Neuronal stem cell (in vitro differentiated cells): ENCODE results near the gene EYS.
A peak's percentile ranks its signal among the peaks of the same experiment; 100 is the strongest.
"Not testable (repeated sequence)": the region's sequence is repeated elsewhere in the genome, so short reads cannot be mapped to it uniquely, and the experiment has no call there.

Source experiments
- DNase-seq: peaks from one replicate; pipeline ENCODE4 v3.0.0-alpha.2; 2013; ENCODE audit warnings: low spot score
- H2AFZ ChIP-seq: one replicate; pipeline ENCODE4 v1.6.1; 2013; ENCODE audit warnings: mild to moderate bottlenecking, low read length, inconsistent platforms
- H2AK5ac ChIP-seq: 2 replicates; pipeline ENCODE4 v1.6.1; 2013; ENCODE audit warnings: low read depth, mild to moderate bottlenecking, inconsistent platforms, low read length, moderate library complexity, mixed read lengths
- H2BK120ac ChIP-seq: 2 replicates; pipeline ENCODE4 v1.6.1; 2013; ENCODE audit warnings: low read depth, mild to moderate bottlenecking, inconsistent platforms, low read length, moderate library complexity, mixed read lengths
- H2BK12ac ChIP-seq: one replicate; pipeline ENCODE4 v1.6.1; 2013; ENCODE audit warnings: low read length, inconsistent platforms
- H2BK15ac ChIP-seq: 2 replicates; pipeline ENCODE4 v1.6.1; 2013; ENCODE audit warnings: mild to moderate bottlenecking, low read length, inconsistent platforms, mixed read lengths
- H2BK5ac ChIP-seq: one replicate; pipeline ENCODE4 v1.6.1; 2013; ENCODE audit warnings: inconsistent platforms, mild to moderate bottlenecking, low read length, moderate library complexity
- H3K14ac ChIP-seq: one replicate; pipeline ENCODE4 v1.6.1; 2013; ENCODE audit warnings: low read length, inconsistent platforms
- H3K18ac ChIP-seq: 2 replicates; pipeline ENCODE4 v1.6.1; 2013; ENCODE audit warnings: low read length, inconsistent platforms
- H3K23ac ChIP-seq: 2 replicates; pipeline ENCODE4 v1.6.1; 2013; ENCODE audit warnings: low read depth, mild to moderate bottlenecking, mixed read lengths, low read length, inconsistent platforms; ENCODE audit not compliant: poor library complexity
- H3K27ac ChIP-seq: replicated peaks from 3 replicates; pipeline ENCODE4 v1.5.1; 2013; ENCODE audit warnings: low read length, inconsistent platforms
- H3K27me3 ChIP-seq, 3 experiments: 2 replicates each; pipeline ENCODE4 v1.6.1; 2013; ENCODE audit warnings: low read length in 3 of 3, mild to moderate bottlenecking in 2 of 3, inconsistent platforms in 1 of 3, low read depth in 1 of 3, mixed read lengths in 1 of 3, moderate library complexity in 1 of 3; ENCODE audit not compliant: control insufficient read depth in 3 of 3, insufficient read depth in 3 of 3
- H3K36me3 ChIP-seq, 2 donors: replicated peaks in 1 of 2; 2 replicates each; pipeline ENCODE4 v1.6.1; 2013; ENCODE audit warnings: low read length in 2 of 2; ENCODE audit not compliant: control insufficient read depth in 2 of 2, insufficient read depth in 2 of 2
- H3K4ac ChIP-seq: 2 replicates; pipeline ENCODE4 v1.6.1; 2013; ENCODE audit warnings: inconsistent platforms, mild to moderate bottlenecking, low read length, moderate library complexity
- H3K4me1 ChIP-seq, 2 donors: 1 replicate in 1 of 2; 2 replicates in 1 of 2; pipeline ENCODE4 v1.6.1; 2013; ENCODE audit warnings: low read length in 2 of 2, low read depth in 1 of 2; ENCODE audit not compliant: control insufficient read depth in 2 of 2, insufficient read depth in 1 of 2
- H3K4me2 ChIP-seq: one replicate; pipeline ENCODE4 v1.6.1; 2013; ENCODE audit warnings: mild to moderate bottlenecking, low read length, inconsistent platforms; ENCODE audit not compliant: insufficient read depth, poor library complexity, severe bottlenecking
- H3K4me3 ChIP-seq, 2 donors: 2 replicates each; pipeline ENCODE4 v1.5.1; 2013; ENCODE audit warnings: low read length in 2 of 2, mild to moderate bottlenecking in 2 of 2, inconsistent platforms in 1 of 2, moderate library complexity in 1 of 2
- H3K79me1 ChIP-seq: one replicate; pipeline ENCODE4 v1.6.1; 2013; ENCODE audit warnings: low read depth, mild to moderate bottlenecking, inconsistent platforms, low read length, moderate library complexity
- H3K9ac ChIP-seq: one replicate; pipeline ENCODE4 v1.6.1; 2013; ENCODE audit warnings: mild to moderate bottlenecking, low read depth, low read length, inconsistent platforms; ENCODE audit not compliant: poor library complexity
- H3K9me3 ChIP-seq, 2 donors: replicated peaks in 1 of 2; 2 replicates each; pipeline versions ENCODE3 to v1.6.1; 2013; ENCODE audit warnings: low read length in 2 of 2, mild to moderate bottlenecking in 2 of 2, inconsistent platforms in 1 of 2, low read depth in 1 of 2, mixed read lengths in 1 of 2, moderate library complexity in 1 of 2; ENCODE audit not compliant: control insufficient read depth in 2 of 2, insufficient read depth in 1 of 2
- H4K8ac ChIP-seq: one replicate; pipeline ENCODE4 v1.6.1; 2013; ENCODE audit warnings: low read depth, mild to moderate bottlenecking, inconsistent platforms, low read length, moderate library complexity
- H4K91ac ChIP-seq: one replicate; pipeline ENCODE4 v1.6.1; 2013; ENCODE audit warnings: low read length, low read depth, mild to moderate bottlenecking, inconsistent platforms; ENCODE audit not compliant: poor library complexity
- WGBS, 2 donors: extraction: QIAGEN DNeasy Blood & Tissue Kit; methylation state at CpG; one replicate each; pipeline ENCODE4 v1.1.7; 2013; ENCODE audit warnings: missing lambda C conversion rate in 2 of 2, mixed read lengths in 1 of 2; ENCODE audit not compliant: insufficient read length in 2 of 2, insufficient replicate concordance in 1 of 2; ENCODE audit errors: extremely low coverage in 2 of 2; 5-methylcytosine and 5-hydroxymethylcytosine counted together

EYS gene

GRCh38 chr6:63935732-63936131, 1771.3 kb downstream of the EYS start:
- Histone ChIP-seq H3K4me1 (peaks cover 0 to 2% of the 10 kb centered on the region in 2 donors), H3K27me3 (no peaks in the 10 kb centered on the region), H3K14ac (no peak overlapping the region), H3K9ac (no peak overlapping the region), H3K4ac (no peak overlapping the region), H3K27ac (no peak overlapping the region), H2BK12ac (no peak overlapping the region), H3K23ac (no peak overlapping the region), H3K79me1 (no peaks in the 10 kb centered on the region), H4K91ac (no peak overlapping the region), H2BK120ac (no peak overlapping the region), H3K18ac (no peak overlapping the region), H3K4me2 (no peak overlapping the region), H4K8ac (no peak overlapping the region), H3K4me3 (no peak overlapping the region), H3K9me3 (peaks cover 0 to 6% of the 10 kb centered on the region in 2 donors), H2AFZ (no peak overlapping the region), H3K36me3 (no peaks in the 10 kb centered on the region), H2BK5ac (no peak overlapping the region), H2AK5ac (no peak overlapping the region), H2BK15ac (no peak overlapping the region)
- no peak for DNase-seq

GRCh38 chr6:63933948-63934347, 1773.1 kb downstream of the EYS start:
- not testable (repeated sequence) for H2BK5ac ChIP-seq, H2AFZ ChIP-seq, H3K36me3 ChIP-seq, H3K4me2 ChIP-seq, H3K18ac ChIP-seq, DNase-seq, H3K27ac ChIP-seq, H4K8ac ChIP-seq, H2BK12ac ChIP-seq, H3K23ac ChIP-seq, H4K91ac ChIP-seq, H3K9me3 ChIP-seq, H3K27me3 ChIP-seq, H3K9ac ChIP-seq, H2AK5ac ChIP-seq, H2BK15ac ChIP-seq, H3K4me1 ChIP-seq, H3K4ac ChIP-seq, H2BK120ac ChIP-seq, H3K79me1 ChIP-seq, H3K14ac ChIP-seq, H3K4me3 ChIP-seq
- WGBS, 2 donors: no CpG with 5 or more reads among the region's 4 CpGs

- no peak overlapping the region for H3K4me3 ChIP-seq
- no peaks in the 10 kb centered on the region for H3K9me3 ChIP-seq
- no peak overlapping the region for H2BK15ac ChIP-seq
- no peak overlapping the region for H3K14ac ChIP-seq
- no peak overlapping the region for H3K9ac ChIP-seq
- H3K27me3 ChIP-seq: no peaks in the 10 kb centered on the region
- no peak overlapping the region for H3K18ac ChIP-seq
- no peak overlapping the region for H4K8ac ChIP-seq
- H3K4me1 ChIP-seq: peaks cover 0 to 1% of the 10 kb centered on the region in 2 donors
- H2AK5ac ChIP-seq: no peak overlapping the region
- no peak overlapping the region for H2BK5ac ChIP-seq
- no peak overlapping the region for H4K91ac ChIP-seq
- H3K4ac ChIP-seq: no peak overlapping the region
- no peaks in the 10 kb centered on the region for H3K79me1 ChIP-seq
- H3K4me2 ChIP-seq: no peak overlapping the region
- no peak overlapping the region for H2BK12ac ChIP-seq
- H2BK120ac ChIP-seq: no peak overlapping the region
- H3K27ac ChIP-seq: no peak overlapping the region
- H3K36me3 ChIP-seq: no peaks in the 10 kb centered on the region
- no peak for DNase-seq
- H3K23ac ChIP-seq: no peak overlapping the region
- no peak overlapping the region for H2AFZ ChIP-seq
Measured at GRCh38 chr6:63930848-63931247, 1776.2 kb downstream of the EYS start.

GRCh38 chr6:63929111-63929510, 1777.9 kb downstream of the EYS start:
- H3K4me1 ChIP-seq: peaks cover 0 to 1% of the 10 kb centered on the region in 2 donors
- peak overlapping the region; percentile 34 for H3K27ac ChIP-seq
- DNase-seq: no peak
- no peak overlapping the region for H4K8ac ChIP-seq
- no peak overlapping the region for H2BK15ac ChIP-seq
- H3K18ac ChIP-seq: no peak overlapping the region
- H3K27me3 ChIP-seq: no peaks in the 10 kb centered on the region
- no CpG with 5 or more reads among the region's 2 CpGs for WGBS, 2 donors
- peak overlapping the region; percentile 14 for H2AFZ ChIP-seq
- no peak overlapping the region for H3K9ac ChIP-seq
- H2BK120ac ChIP-seq: no peak overlapping the region
- H2BK5ac ChIP-seq: no peak overlapping the region
- H3K4me2 ChIP-seq: no peak overlapping the region
- no peak overlapping the region for H3K4ac ChIP-seq
- no peak overlapping the region for H3K4me3 ChIP-seq
- no peak overlapping the region for H2BK12ac ChIP-seq
- H3K23ac ChIP-seq: no peak overlapping the region
- H3K14ac ChIP-seq: no peak overlapping the region
- H2AK5ac ChIP-seq: no peak overlapping the region
- H3K79me1 ChIP-seq: no peaks in the 10 kb centered on the region
- no peaks in the 10 kb centered on the region for H3K9me3 ChIP-seq
- no peak overlapping the region for H4K91ac ChIP-seq
- H3K36me3 ChIP-seq: no peaks in the 10 kb centered on the region
